ENCODE measurements around the gene PNMA5.
"Not testable (repeated sequence)": the region's sequence is repeated elsewhere in the genome, so short reads cannot be mapped to it uniquely, and the experiment has no call there.

The PNMA5 gene

DNA sequence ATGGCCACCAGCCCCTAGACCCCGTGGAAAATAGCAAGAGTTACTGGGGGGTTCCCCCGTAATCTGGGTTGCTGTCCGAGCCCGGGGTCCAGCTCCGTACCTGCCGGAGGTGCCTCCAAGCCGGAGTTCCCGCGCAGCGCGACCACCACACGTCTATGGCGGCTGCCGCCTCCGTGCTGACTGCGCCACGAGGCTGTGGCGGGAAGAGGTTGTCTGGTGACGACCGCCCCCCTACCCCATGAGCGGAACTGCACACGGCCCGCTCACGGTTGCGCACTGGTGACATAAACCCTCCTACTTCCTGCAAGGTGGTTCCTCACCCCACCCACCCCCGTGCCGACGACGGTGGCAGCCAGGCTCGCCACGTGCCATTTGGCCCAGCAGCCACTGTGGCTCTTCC, at the start of gene PNMA5:
Gene PNMA5, minus strand, starts transcription at position 184 of the 400 bp plus-strand sequence. CDS start 2,518 bp downstream, outside the sequence.
- no peak within 1 kb of the TSS for H3K4me3 ChIP-seq (ENCODE audit: low read depth, low read length)
- TF ChIP-seq, protein P1, sequence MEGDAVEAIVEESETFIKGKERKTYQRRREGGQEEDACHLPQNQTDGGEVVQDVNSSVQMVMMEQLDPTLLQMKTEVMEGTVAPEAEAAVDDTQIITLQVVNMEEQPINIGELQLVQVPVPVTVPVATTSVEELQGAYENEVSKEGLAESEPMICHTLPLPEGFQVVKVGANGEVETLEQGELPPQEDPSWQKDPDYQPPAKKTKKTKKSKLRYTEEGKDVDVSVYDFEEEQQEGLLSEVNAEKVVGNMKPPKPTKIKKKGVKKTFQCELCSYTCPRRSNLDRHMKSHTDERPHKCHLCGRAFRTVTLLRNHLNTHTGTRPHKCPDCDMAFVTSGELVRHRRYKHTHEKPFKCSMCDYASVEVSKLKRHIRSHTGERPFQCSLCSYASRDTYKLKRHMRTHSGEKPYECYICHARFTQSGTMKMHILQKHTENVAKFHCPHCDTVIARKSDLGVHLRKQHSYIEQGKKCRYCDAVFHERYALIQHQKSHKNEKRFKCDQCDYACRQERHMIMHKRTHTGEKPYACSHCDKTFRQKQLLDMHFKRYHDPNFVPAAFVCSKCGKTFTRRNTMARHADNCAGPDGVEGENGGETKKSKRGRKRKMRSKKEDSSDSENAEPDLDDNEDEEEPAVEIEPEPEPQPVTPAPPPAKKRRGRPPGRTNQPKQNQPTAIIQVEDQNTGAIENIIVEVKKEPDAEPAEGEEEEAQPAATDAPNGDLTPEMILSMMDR (conservative IDR thresholded peaks at IDR 0.05; ENCODE audit: low read depth, low read length): no peak
- no peak for DNase-seq (ENCODE audit: low read depth)

DNA sequence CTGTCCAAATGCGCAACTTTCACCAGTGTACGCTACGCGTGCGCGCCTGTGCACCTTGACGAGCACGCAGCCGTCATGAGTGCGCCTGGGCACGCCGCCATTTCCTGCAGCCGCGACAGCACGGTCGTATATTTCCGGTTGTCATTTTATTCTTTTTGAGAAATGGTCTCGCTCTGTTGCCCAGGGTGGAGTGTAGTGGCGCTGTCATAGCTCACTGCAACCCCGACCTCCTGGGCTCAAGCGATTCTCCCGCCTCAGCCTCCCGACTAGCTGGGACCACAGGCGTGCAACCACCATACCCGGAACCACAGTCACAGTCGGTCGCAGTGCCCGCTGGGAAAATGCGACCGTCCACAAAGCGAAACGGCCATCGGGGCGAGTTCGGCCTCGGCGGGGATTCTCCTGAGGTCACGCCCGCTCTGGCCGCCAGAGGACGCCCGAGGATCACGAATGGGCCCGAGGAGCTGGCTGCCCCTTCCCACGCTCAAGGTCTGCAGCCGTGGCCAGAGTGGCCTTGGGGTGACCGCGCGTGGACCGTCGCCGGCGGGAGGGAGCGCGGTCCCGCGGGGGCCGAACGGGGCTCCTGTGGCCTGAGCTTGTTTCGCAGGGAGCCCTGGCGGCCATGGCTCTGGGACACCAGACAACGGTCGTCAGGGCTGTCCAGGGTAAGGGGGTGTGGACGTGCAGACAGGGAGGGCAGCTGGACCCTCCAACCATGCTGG, 38.6 kb upstream of the PNMA5 start:
- TF ChIP-seq, protein P1 (conservative IDR thresholded peaks at IDR 0.05; ENCODE audit: low read depth, low read length): peak; percentile 75
- peak overlapping the region; percentile 48 for H3K4me3 ChIP-seq (ENCODE audit: low read depth, low read length)
- DNase-seq (ENCODE audit: low read depth): peak; percentile 36

DNA sequence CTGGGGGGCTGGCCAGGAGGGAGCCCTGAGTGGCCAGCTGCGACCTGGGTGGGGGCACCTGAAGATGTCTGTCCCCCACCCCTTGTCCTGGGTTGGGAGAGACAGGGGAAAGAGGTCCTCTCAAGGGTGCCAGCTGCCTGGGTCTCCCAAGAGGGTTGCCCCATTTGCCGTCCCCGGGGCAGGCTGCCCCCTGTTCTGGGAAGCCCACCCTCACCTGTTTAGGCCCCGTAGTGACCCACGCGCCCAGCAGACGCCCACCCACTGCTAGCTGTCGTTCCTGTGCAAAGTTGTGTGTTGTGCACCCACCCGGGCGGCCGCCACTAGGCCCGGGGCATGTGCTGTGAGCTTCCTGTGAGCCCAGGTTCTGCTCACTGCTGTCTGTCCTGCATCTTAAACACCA, 36.9 kb upstream of the PNMA5 start:
- DNase-seq (ENCODE audit: low read depth): no peak
- TF ChIP-seq, protein P1 (conservative IDR thresholded peaks at IDR 0.05; ENCODE audit: low read depth, low read length): no peak

DNA sequence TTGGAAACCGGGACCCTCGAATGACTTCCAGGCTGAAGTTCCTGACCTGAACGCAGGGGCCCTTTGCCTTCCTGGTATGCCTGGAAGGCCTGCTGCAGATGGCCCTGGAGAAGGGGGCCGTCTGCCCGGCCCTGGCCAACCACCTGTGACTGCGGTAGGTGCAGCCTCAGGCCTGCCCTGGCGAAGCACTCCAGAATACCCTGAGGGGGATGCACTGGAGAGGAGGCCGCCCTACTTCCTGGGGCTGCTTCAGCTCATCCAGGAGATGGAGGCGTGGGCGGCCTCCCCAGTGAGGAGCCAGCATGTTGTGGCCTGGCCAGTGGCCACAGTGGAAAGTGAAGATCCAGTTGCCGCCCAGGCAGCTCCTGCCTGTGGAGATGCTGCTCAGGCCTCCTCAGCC, 36.0 kb upstream of the PNMA5 start:
- peak; percentile 1 for DNase-seq (ENCODE audit: low read depth)
- no peak overlapping the region for H3K4me3 ChIP-seq (ENCODE audit: low read depth, low read length)
- TF ChIP-seq, protein P1 (conservative IDR thresholded peaks at IDR 0.05; ENCODE audit: low read depth, low read length): no peak

More for the DNA sequence above, 36.9 kb upstream of the PNMA5 start:
- H3K4me3 ChIP-seq (ENCODE audit: low read depth, low read length): no peak overlapping the region

DNA sequence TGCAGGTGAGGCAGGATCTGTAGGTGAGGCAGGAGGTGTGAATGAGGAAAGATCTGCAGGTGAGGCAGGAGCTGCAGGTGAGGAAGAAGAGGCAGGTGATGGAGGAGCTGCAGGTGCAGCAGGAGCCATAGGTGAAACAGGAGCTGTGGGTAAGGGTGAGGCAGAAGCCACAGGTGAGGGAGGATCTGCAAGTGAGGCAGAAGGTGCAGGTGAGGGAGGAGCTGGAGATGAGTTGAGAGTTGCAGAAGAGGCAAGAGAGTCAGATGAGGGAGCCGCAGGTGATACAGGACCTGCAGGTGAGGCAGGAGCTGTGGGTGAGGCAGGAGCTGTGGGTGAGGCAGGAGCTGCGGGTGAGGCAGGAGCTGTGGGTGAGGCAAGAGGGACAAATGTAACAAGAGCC, 35.2 kb upstream of the PNMA5 start:
- TF ChIP-seq, protein P1 (conservative IDR thresholded peaks at IDR 0.05; ENCODE audit: low read depth, low read length): no peak
- H3K4me3 ChIP-seq (ENCODE audit: low read depth, low read length): no peak overlapping the region
- peak; percentile 13 for DNase-seq (ENCODE audit: low read depth)

DNA sequence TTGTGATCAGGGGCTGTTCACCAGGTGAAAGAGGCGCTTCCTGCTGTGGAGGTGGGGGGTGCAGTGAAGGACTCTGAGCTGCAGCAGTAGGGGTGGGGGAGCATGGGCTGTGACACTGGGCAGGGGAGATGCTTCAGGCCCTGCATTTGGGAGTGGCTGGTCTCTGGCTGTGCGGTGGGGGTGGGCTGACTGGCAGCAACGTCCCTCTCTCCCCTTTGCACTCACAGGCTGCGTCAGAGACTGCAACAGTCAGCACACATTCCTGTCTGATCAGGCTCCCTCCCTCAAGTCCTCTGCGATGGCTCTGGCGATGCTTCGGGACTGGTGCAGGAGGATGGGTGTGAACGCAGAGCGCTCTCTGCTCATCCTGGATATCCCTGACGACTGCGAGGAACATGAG, 34.6 kb upstream of the PNMA5 start:
- not testable (repeated sequence) for DNase-seq (ENCODE audit: low read depth); H3K4me3 ChIP-seq (ENCODE audit: low read depth, low read length)

DNA sequence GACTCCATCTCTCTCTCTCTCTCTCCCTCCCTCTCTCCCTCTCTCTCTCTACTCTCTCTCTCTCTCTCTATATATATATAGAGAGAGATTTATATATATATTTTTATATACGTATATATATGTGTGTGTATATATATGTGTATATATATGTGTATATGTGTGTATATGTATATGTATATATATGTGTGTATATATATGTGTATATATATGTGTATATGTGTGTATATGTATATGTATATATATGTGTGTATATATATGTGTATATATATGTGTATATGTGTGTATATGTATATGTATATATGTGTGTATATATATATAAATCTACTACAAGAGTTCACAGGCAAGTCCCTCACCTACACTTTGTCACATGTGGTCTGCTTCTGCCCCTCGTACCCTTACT, 32.6 kb upstream of the PNMA5 start:
- H3K4me3 ChIP-seq (ENCODE audit: low read depth, low read length); DNase-seq (ENCODE audit: low read depth): not testable (repeated sequence)

DNA sequence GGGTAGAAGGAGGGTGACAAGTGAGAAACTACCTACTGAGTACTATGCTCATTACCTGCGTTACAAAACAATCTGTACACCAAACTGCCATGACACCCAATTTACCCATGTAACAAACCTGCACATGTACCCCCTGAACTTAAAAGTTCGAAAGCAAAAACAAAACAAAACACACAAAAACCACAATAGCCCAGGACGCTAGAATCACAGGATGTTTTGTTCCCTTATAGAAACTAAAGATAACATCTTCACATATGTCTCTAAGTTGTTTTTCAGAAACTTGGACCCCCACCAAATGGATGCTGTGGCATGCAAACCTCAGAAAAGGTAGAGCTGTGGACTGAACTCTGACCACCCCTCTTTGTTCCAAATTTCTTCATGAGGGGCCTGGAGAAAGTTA, 25.2 kb upstream of the PNMA5 start:
- no peak overlapping the region for H3K4me3 ChIP-seq (ENCODE audit: low read depth, low read length)
- TF ChIP-seq, protein P1 (conservative IDR thresholded peaks at IDR 0.05; ENCODE audit: low read depth, low read length): no peak
- no peak for DNase-seq (ENCODE audit: low read depth)

DNA sequence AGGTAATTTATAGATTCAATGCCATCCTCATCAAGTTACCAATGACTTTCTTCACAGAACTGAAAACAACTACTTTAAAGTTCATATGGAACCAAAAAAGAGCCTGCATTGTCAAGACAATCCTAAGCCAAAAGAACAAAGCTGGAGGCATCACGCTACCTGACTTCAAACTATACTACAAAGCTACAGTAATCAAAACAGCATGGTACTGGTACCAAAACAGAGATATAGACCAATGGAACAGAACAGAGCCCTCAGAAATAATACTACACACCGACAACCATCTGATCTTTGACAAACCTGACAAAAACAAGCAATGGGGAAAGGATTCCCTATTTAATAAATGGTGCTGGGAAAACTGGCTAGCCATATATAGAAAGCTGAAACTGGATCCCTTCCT, 23.3 kb upstream of the PNMA5 start:
- not testable (repeated sequence) for DNase-seq (ENCODE audit: low read depth); H3K4me3 ChIP-seq (ENCODE audit: low read depth, low read length)
